Measurements from ENCODE around the gene HUS1B. TPM values are rescaled to one million over a fixed set of nuclear protein-coding genes. Genes with fewer than 3 reads are reported as not detected.

HUS1B gene
- total RNA-seq, 1 donor from 2014 or later: 0.70 TPM

- no peak overlapping the region for H3K27ac Mint-ChIP-seq (ENCODE audit: unreplicated experiment)
- DNase-seq (ENCODE audit: low spot score): no peak
- no peaks in the 10 kb centered on the region for H3K27me3 Mint-ChIP-seq (ENCODE audit: low read depth)
- H3K9me3 Mint-ChIP-seq (ENCODE audit: low read depth): no peaks in the 10 kb centered on the region
- peaks cover 6% of the 10 kb centered on the region for H3K4me1 Mint-ChIP-seq (ENCODE audit: low read depth)
- no peak overlapping the region for H3K4me3 Mint-ChIP-seq (ENCODE audit: unreplicated experiment)
- peaks cover 21% of the 10 kb centered on the region for H3K36me3 Mint-ChIP-seq (ENCODE audit: low read depth)
- peak; percentile 41 for TF ChIP-seq CTCF (IDR thresholded peaks at IDR 0.05)
Observed at GRCh38 chr6:617456-618100, 39.3 kb downstream of the HUS1B start.

GRCh38 chr6:613981-614380, 42.9 kb downstream of the HUS1B start:
- no peaks in the 10 kb centered on the region for H3K9me3 Mint-ChIP-seq (ENCODE audit: low read depth)
- peaks cover 13% of the 10 kb centered on the region for H3K4me1 Mint-ChIP-seq (ENCODE audit: low read depth)
- no peak overlapping the region for H3K4me3 Mint-ChIP-seq (ENCODE audit: unreplicated experiment)
- no peak for DNase-seq (ENCODE audit: low spot score)
- TF ChIP-seq CTCF (IDR thresholded peaks at IDR 0.05): no peak
- H3K27me3 Mint-ChIP-seq (ENCODE audit: low read depth): no peaks in the 10 kb centered on the region
- H3K27ac Mint-ChIP-seq (ENCODE audit: unreplicated experiment): no peak overlapping the region
- H3K36me3 Mint-ChIP-seq (ENCODE audit: low read depth): peaks cover 22% of the 10 kb centered on the region

- Mint-ChIP-seq H3K27me3 (ENCODE audit: low read depth) (no peaks in the 10 kb centered on the region), H3K4me1 (ENCODE audit: low read depth) (peaks cover 13% of the 10 kb centered on the region), H3K4me3 (ENCODE audit: unreplicated experiment) (no peak overlapping the region), H3K27ac (ENCODE audit: unreplicated experiment) (peak overlapping the region; percentile 8), H3K9me3 (ENCODE audit: low read depth) (no peaks in the 10 kb centered on the region), H3K36me3 (ENCODE audit: low read depth) (peaks cover 22% of the 10 kb centered on the region)
- TF ChIP-seq CTCF (IDR thresholded peaks at IDR 0.05): no peak
- no peak for DNase-seq (ENCODE audit: low spot score)
Observed at GRCh38 chr6:611928-612327, 45.0 kb downstream of the HUS1B start.

GRCh38 chr6:610882-611281, 46.0 kb downstream of the HUS1B start:
- no peaks in the 10 kb centered on the region for H3K27me3 Mint-ChIP-seq (ENCODE audit: low read depth)
- peaks cover 13% of the 10 kb centered on the region for H3K4me1 Mint-ChIP-seq (ENCODE audit: low read depth)
- H3K36me3 Mint-ChIP-seq (ENCODE audit: low read depth): peaks cover 28% of the 10 kb centered on the region
- no peak overlapping the region for H3K4me3 Mint-ChIP-seq (ENCODE audit: unreplicated experiment)
- DNase-seq (ENCODE audit: low spot score): no peak
- TF ChIP-seq CTCF (IDR thresholded peaks at IDR 0.05): no peak
- H3K27ac Mint-ChIP-seq (ENCODE audit: unreplicated experiment): no peak overlapping the region
- no peaks in the 10 kb centered on the region for H3K9me3 Mint-ChIP-seq (ENCODE audit: low read depth)

GRCh38 chr6:609905-610304, 47.0 kb downstream of the HUS1B start:
- no peaks in the 10 kb centered on the region for H3K9me3 Mint-ChIP-seq (ENCODE audit: low read depth)
- no peak overlapping the region for H3K4me3 Mint-ChIP-seq (ENCODE audit: unreplicated experiment)

More at GRCh38 chr6:609905-610304, 47.0 kb downstream of the HUS1B start:
- peaks cover 13% of the 10 kb centered on the region for H3K4me1 Mint-ChIP-seq (ENCODE audit: low read depth)
- peaks cover 28% of the 10 kb centered on the region for H3K36me3 Mint-ChIP-seq (ENCODE audit: low read depth)
- DNase-seq (ENCODE audit: low spot score): no peak
- no peak for TF ChIP-seq CTCF (IDR thresholded peaks at IDR 0.05)
- no peaks in the 10 kb centered on the region for H3K27me3 Mint-ChIP-seq (ENCODE audit: low read depth)
- H3K27ac Mint-ChIP-seq (ENCODE audit: unreplicated experiment): no peak overlapping the region

All from chondrocyte (in vitro differentiated cells).